Thyroid gland (tissue), 4 donors: ENCODE measurements around the gene BARX1. TPM values are rescaled to one million over a fixed set of nuclear protein-coding genes. Genes with fewer than 3 reads are reported as not detected.

ENCODE experiments used
- DNase-seq, 2 donors: peaks; one replicate each; pipeline ENCODE4 v3.0.0-alpha.2; 2019
- H3K27ac ChIP-seq, 3 donors: fragments of 200-600 bp; sonication (generic); 1 replicate in 2 of 3; 2 replicates in 1 of 3; pipeline ENCODE4 v1.5.1; 2016 to 2019; ENCODE audit warnings: mild to moderate bottlenecking in 1 of 3, moderate library complexity in 1 of 3
- H3K27me3 ChIP-seq: fragments of 200-600 bp; sonication (generic); one replicate; pipeline ENCODE4 v1.5.1; 2019
- H3K36me3 ChIP-seq, 2 donors: fragments of 200-600 bp; sonication (generic); one replicate each; pipeline ENCODE4 v1.5.1; 2016 to 2019
- H3K4me1 ChIP-seq, 2 donors: fragments of 200-600 bp; sonication (generic); one replicate each; pipeline ENCODE4 v1.5.1; 2017 to 2019
- H3K4me3 ChIP-seq, 3 donors: fragments of 200-600 bp; sonication (generic); replicated peaks in 1 of 3; 1 replicate in 2 of 3; 2 replicates in 1 of 3; pipeline ENCODE4 v1.5.1; 2016; ENCODE audit warnings: mild to moderate bottlenecking in 1 of 3
- H3K9me3 ChIP-seq: fragments of 200-600 bp; sonication (generic); one replicate; pipeline ENCODE4 v1.5.1; 2017
- POLR2A ChIP-seq, 2 donors: fragments of 450-650 bp; IDR thresholded peaks; one replicate each; pipeline ENCODE4 v1.6.1; 2017; ENCODE audit warnings: antibody characterized with exemption in 2 of 2, mild to moderate bottlenecking in 2 of 2, moderate library complexity in 1 of 2
- WGBS, 2 donors: methylation state at CpG; one replicate each; pipeline ENCODE4 v1.1.5; 2017; 5-methylcytosine and 5-hydroxymethylcytosine counted together
- intact Hi-C: fragments of 100-400 bp; cut with DNase I; formaldehyde crosslinking; loops from one replicate; pipeline ENCODE4 v1.15.1; 2023
- total RNA-seq, 4 donors: library from RNA; depleted of rRNA; stranded (reverse); fragments of >200 nt; gene quantifications; one replicate each; pipeline ENCODE4 v1.2.3, GENCODE V29; 2016
- TF ChIP-seq, protein P1 (sequence below), 6 experiments: fragments of 200-600 bp in 3 of 6; fragments of 450-650 bp in 3 of 6; sonication (generic) in 3 of 6; IDR thresholded peaks; one replicate each; pipeline ENCODE4 v1.5.1; 2016 to 2019; ENCODE audit warnings: antibody characterized with exemption in 6 of 6, mild to moderate bottlenecking in 2 of 6, inconsistent platforms in 1 of 6, moderate library complexity in 1 of 6

The BARX1 gene
- total RNA-seq, 4 donors from 2014 or later, result 0.33 to 2.1 (median 0.75) TPM; not detected in 1

DNA sequence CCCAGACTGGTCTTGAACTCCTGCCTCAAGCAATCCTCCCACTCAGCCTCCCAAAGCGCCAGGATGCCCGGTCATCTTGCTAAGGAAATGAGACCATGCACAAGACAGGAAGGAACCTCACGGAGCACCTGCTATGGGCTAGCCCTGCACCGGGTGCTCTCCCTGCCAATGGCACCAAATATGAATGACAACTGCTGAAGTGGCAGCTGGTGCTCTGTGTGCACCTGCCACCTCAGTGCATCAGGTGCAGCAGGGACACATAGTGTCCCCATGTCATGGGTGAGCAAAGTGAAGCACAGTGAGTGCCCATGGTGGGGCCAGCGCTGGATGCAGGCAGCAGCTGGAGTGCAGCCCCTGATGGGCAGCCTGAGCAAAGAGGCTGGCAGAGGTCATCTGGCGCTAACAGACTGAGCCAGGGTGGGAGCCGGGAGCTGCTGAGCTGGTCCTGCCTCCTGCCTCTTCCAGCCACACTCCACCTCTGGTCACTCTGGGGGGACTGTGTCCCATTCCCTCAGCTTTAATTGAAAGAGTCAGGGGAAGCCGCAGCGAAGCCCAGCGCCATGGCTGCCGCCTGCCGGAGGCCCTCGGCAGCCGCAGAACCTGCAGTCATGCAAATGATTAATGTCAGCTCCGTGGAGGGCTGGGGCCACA, 46.4 kb downstream of the BARX1 start:
- H3K4me3 ChIP-seq, result no peak overlapping the region
- no peaks in the 10 kb centered on the region for H3K4me1 ChIP-seq
- 58 to 68% methylated on average over 12 to 15 of the region's 15 CpGs for WGBS, 2 donors
- intact Hi-C loops, result no loop called here
- no peak for DNase-seq
- no peaks in the 10 kb centered on the region for H3K27me3 ChIP-seq
- no peaks in the 10 kb centered on the region for H3K9me3 ChIP-seq
- H3K36me3 ChIP-seq, result no peaks in the 10 kb centered on the region
- no peak overlapping the region for H3K27ac ChIP-seq
- TF ChIP-seq, protein P1, sequence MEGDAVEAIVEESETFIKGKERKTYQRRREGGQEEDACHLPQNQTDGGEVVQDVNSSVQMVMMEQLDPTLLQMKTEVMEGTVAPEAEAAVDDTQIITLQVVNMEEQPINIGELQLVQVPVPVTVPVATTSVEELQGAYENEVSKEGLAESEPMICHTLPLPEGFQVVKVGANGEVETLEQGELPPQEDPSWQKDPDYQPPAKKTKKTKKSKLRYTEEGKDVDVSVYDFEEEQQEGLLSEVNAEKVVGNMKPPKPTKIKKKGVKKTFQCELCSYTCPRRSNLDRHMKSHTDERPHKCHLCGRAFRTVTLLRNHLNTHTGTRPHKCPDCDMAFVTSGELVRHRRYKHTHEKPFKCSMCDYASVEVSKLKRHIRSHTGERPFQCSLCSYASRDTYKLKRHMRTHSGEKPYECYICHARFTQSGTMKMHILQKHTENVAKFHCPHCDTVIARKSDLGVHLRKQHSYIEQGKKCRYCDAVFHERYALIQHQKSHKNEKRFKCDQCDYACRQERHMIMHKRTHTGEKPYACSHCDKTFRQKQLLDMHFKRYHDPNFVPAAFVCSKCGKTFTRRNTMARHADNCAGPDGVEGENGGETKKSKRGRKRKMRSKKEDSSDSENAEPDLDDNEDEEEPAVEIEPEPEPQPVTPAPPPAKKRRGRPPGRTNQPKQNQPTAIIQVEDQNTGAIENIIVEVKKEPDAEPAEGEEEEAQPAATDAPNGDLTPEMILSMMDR (IDR thresholded peaks at IDR 0.05), result no peak
- TF ChIP-seq POLR2A (IDR thresholded peaks at IDR 0.05), result no peak

DNA sequence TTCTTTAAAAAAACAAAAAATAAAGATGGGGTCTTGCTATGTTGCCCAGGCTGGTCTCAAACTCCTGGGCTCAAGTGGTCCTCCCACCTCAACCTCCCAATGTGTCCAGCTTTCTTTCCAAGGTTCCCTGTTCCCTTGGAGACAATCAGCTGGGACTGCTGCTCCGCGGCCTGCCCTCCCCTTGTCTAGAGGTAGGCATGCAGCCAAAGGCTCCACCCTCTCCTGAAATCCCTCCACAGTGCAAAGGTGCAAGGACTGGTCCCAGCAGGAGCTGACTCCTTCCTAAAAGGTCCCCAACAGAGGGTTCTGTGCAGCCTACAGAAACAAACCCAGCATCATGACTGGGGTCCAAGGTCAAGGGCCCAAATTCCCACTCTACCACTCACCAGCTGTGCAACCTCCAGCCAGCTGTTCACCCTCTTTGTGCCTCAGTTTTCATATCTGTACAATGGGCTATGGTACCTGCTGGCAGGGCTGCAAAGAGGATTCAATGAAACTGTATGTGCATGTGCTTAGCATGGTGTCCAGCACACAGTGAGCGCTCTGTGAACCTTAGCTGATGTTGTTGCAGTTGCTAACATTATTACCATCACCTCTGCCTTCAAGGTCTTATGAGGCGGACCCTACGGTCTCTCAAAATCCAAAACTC, 47.5 kb downstream of the BARX1 start:
- H3K9me3 ChIP-seq, result no peaks in the 10 kb centered on the region
- no peak overlapping the region for H3K27ac ChIP-seq
- no peak overlapping the region for H3K4me3 ChIP-seq
- intact Hi-C loops, result no loop called here
- no peaks in the 10 kb centered on the region for H3K27me3 ChIP-seq
- DNase-seq, result no peak
- TF ChIP-seq POLR2A (IDR thresholded peaks at IDR 0.05), result no peak
- TF ChIP-seq, protein P1 (IDR thresholded peaks at IDR 0.05), result no peak
- no peaks in the 10 kb centered on the region for H3K36me3 ChIP-seq
- WGBS, 2 donors, result 79 to 92% methylated on average over 5 of the region's 5 CpGs
- no peaks in the 10 kb centered on the region for H3K4me1 ChIP-seq

DNA sequence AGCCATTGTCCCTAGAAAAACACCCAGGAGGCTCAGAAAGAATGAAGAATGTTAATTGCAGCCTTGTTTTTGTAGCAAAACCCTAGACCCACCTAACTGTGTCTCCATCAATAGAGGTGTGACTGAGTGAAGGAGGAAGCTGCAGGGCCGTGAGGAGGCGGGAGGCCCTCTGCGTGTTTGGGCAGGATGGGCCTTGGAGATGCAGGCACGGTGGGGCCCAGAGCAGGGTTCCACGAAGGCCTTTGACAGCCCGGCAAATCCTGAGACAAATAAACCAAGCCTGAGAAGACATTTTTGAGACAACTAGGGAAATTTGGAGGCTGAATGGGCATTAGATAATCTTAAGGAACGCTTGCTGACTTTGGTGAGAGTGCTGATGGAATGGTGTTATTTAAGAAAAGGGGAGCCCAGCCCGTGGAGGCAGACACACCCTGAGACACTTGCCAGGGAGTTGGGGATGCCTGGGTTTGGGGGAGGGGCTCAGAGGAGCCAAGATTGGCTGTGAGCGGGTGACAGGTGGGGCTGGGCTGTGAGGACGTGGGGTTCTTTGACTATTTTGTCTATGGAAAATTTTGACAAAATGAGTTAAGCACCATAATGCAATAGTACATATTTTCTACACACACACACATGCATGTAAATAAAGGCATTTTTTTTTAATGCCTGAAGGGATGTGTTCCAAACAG, 48.8 kb downstream of the BARX1 start:
- no peak for DNase-seq
- H3K27ac ChIP-seq, result no peak overlapping the region
- intact Hi-C loops, result no loop called here
- no peaks in the 10 kb centered on the region for H3K4me1 ChIP-seq
- TF ChIP-seq POLR2A (IDR thresholded peaks at IDR 0.05), result no peak
- TF ChIP-seq, protein P1 (IDR thresholded peaks at IDR 0.05), result no peak
- no peaks in the 10 kb centered on the region for H3K36me3 ChIP-seq
- no peaks in the 10 kb centered on the region for H3K9me3 ChIP-seq
- H3K4me3 ChIP-seq, result no peak overlapping the region
- no peaks in the 10 kb centered on the region for H3K27me3 ChIP-seq
- 44 to 50% methylated on average over 10 of the region's 10 CpGs for WGBS, 2 donors

DNA sequence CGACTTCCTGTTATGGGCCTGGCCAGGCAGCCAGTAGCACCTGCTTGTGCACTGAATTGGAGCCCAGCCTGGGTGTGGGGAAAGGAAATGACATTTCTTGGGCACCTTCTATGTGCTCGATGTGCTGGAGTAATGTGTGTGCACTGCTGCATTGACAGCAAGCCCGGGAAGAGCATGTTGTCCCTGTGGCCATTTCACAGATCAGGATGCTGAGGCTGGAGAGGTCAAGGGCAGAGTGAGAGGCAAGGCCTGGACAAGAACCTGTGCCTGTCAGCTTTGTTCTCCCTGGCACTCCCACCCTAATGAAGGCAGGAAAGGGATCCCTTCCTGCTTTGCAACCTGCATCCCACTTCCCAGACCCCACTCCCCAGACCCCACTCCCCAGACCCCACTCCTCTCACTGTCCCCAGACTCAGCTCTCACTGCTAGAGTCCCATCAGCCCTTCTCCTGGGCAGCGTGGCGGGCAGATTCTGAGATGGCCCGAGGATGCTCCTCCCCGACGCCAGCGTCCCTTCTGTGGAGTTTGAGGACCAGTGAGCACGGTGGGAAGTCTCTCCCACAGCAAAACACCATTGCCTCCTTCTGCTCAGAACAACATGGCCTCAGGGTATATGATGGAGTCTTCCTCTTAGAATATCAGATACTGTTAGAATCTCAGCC, 49.6 kb downstream of the BARX1 start:
- Histone ChIP-seq H3K9me3 (no peaks in the 10 kb centered on the region), H3K27me3 (no peaks in the 10 kb centered on the region), H3K4me1 (no peaks in the 10 kb centered on the region), H3K4me3 (no peak overlapping the region), H3K27ac (no peak overlapping the region), H3K36me3 (no peaks in the 10 kb centered on the region)
- TF ChIP-seq, protein P1 (IDR thresholded peaks at IDR 0.05), result no peak
- TF ChIP-seq POLR2A (IDR thresholded peaks at IDR 0.05), result no peak
- intact Hi-C loops, result no loop called here
- 76 to 82% methylated on average over 9 to 10 of the region's 10 CpGs for WGBS, 2 donors
- DNase-seq, result no peak
